Measurements from ENCODE around the gene RTKN. TPM values are rescaled to one million over a fixed set of nuclear protein-coding genes. Genes with fewer than 3 reads are reported as not detected.

Gene RTKN
- total and polyA plus RNA-seq, 2 of the 13 experiments (the other 11 are each of a cell fraction or from before 2014, with no cell fraction given), result 159 to 166 TPM

- TF ChIP-seq MED8 (CRISPR knock-in tag; IDR thresholded peaks at IDR 0.05; ENCODE audit: insufficient replicate concordance) (no peak), ZNF407 (CRISPR knock-in tag; IDR thresholded peaks at IDR 0.05; ENCODE audit: not compliant biosample characterization) (no peak), ZNF543 (CRISPR knock-in tag; IDR thresholded peaks at IDR 0.05) (no peak), ZC3H4 (CRISPR knock-in tag; IDR thresholded peaks at IDR 0.05; ENCODE audit: borderline replicate concordance) (no peak), FOXA1 (IDR thresholded peaks at IDR 0.05) (no peak), FOXA1 (CRISPR knock-in tag; IDR thresholded peaks at IDR 0.05) (no peak), PLSCR1 (CRISPR knock-in tag; IDR thresholded peaks at IDR 0.05; ENCODE audit: borderline replicate concordance) (no peak), ZNF749 (CRISPR knock-in tag; IDR thresholded peaks at IDR 0.05; ENCODE audit: borderline replicate concordance) (no peak), SUZ12 (IDR thresholded peaks at IDR 0.05; ENCODE audit: low read depth, low read length) (no peak), E2F1 (CRISPR knock-in tag; IDR thresholded peaks at IDR 0.05) (no peak), ISX (CRISPR knock-in tag; conservative IDR thresholded peaks at IDR 0.05) (no peak), ZNF75D (CRISPR knock-in tag; IDR thresholded peaks at IDR 0.05; ENCODE audit: borderline replicate concordance) (no peak), ZNF207 (IDR thresholded peaks at IDR 0.05; ENCODE audit: borderline replicate concordance) (no peak), ZBTB26 (CRISPR knock-in tag; IDR thresholded peaks at IDR 0.05; ENCODE audit: borderline replicate concordance) (no peak), BRF2 (CRISPR knock-in tag; IDR thresholded peaks at IDR 0.05) (no peak), ZNF572 (CRISPR knock-in tag; IDR thresholded peaks at IDR 0.05) (no peak), SIX1 (CRISPR knock-in tag; IDR thresholded peaks at IDR 0.05; ENCODE audit: borderline replicate concordance) (peak; percentile 39; the same call in 1 of the 2 replicates)
Observed at GRCh38 chr2:74447230-74447999, 5.7 kb upstream of the RTKN start (continued).
